MV-4-11 (cell line): Measurements from ENCODE around the gene CAGE1.

ENCODE experiments used
- DNase-seq: peaks from one replicate; lab custom pipeline; 2025; lab: John Stamatoyannopoulos, UW

CAGE1 gene

GRCh38 chr6:7389451-7390225, at the start of gene CAGE1, which contains the start of gene RIOK1:
CAGE1 (minus strand) TSS chr6:7389742; CDS start chr6:7387173, 2,569 bp downstream.
RIOK1 (plus strand) TSS chr6:7389808; CDS start chr6:7390003, 195 bp downstream.
- DNase-seq = peak; percentile 90

- peak; percentile 80 for DNase-seq
Observed at GRCh38 chr6:7439228-7439627, 49.7 kb upstream of the CAGE1 start.

GRCh38 chr6:7438011-7438410, 48.5 kb upstream of the CAGE1 start:
- DNase-seq = peak; percentile 44

- DNase-seq = no peak
Observed at GRCh38 chr6:7434672-7435071, 45.1 kb upstream of the CAGE1 start.

GRCh38 chr6:7433121-7433617, 43.6 kb upstream of the CAGE1 start:
- no peak for DNase-seq

GRCh38 chr6:7432391-7433120, 43.0 kb upstream of the CAGE1 start:
- no peak for DNase-seq

GRCh38 chr6:7431674-7432390, 42.3 kb upstream of the CAGE1 start:
- no peak for DNase-seq

- DNase-seq = peak; percentile 85
Observed at GRCh38 chr6:7431313-7431673, 41.8 kb upstream of the CAGE1 start.

GRCh38 chr6:7426447-7427169, 37.1 kb upstream of the CAGE1 start:
- DNase-seq = no peak

- DNase-seq = no peak
Observed at GRCh38 chr6:7425808-7426190, 36.3 kb upstream of the CAGE1 start.

- no peak for DNase-seq
Observed at GRCh38 chr6:7424967-7425807, 35.6 kb upstream of the CAGE1 start.

GRCh38 chr6:7424058-7424457, 34.5 kb upstream of the CAGE1 start:
- DNase-seq = no peak

GRCh38 chr6:7421066-7421465, 31.5 kb upstream of the CAGE1 start:
- no peak for DNase-seq

GRCh38 chr6:7419065-7419464, 29.5 kb upstream of the CAGE1 start:
- no peak for DNase-seq

- DNase-seq = no peak
Observed at GRCh38 chr6:7418238-7418905, 28.8 kb upstream of the CAGE1 start.

- DNase-seq = no peak
Observed at GRCh38 chr6:7417684-7418083, 28.1 kb upstream of the CAGE1 start.

GRCh38 chr6:7414811-7415210, 25.3 kb upstream of the CAGE1 start:
- DNase-seq = no peak

- no peak for DNase-seq
Observed at GRCh38 chr6:7413151-7413823, 23.7 kb upstream of the CAGE1 start.

- no peak for DNase-seq
Observed at GRCh38 chr6:7411328-7411727, 21.8 kb upstream of the CAGE1 start.

GRCh38 chr6:7410851-7411250, 21.3 kb upstream of the CAGE1 start:
- no peak for DNase-seq
